CD8-positive, alpha-beta memory T cell (primary cell): Measurements from ENCODE around the gene TSEN2. TPM values are rescaled to one million over a fixed set of nuclear protein-coding genes. Genes with fewer than 3 reads are reported as not detected.
A peak's percentile ranks its signal among the peaks of the same experiment; 100 is the strongest.
"Not testable (repeated sequence)": the region's sequence is repeated elsewhere in the genome, so short reads cannot be mapped to it uniquely, and the experiment has no call there.

ENCODE experiments used
- CTCF ChIA-PET: fragments of 350-600 bp; sonication (Branson Sonifier 250); formaldehyde crosslinking; loops from one replicate; lab custom pipeline; 2021; ENCODE audit warnings: antibody characterized with exemption; lab: Charles Lee
- POLR2A ChIA-PET: fragments of 350-600 bp; sonication (Branson Sonifier 250); formaldehyde crosslinking; loops from one replicate; lab custom pipeline; 2021; ENCODE audit warnings: antibody characterized with exemption; lab: Charles Lee
- DNase-seq, 5 donors: peaks; one replicate each; pipeline versions ENCODE4 v3.0.0 to v3.0.0-alpha.2; 2020 to 2022; ENCODE audit warnings: mixed read lengths in 1 of 5
- H3K27ac ChIP-seq: one replicate; pipeline ENCODE4 v1.7.0; 2013; ENCODE audit warnings: low read depth, mild to moderate bottlenecking, low read length, moderate library complexity
- H3K27me3 ChIP-seq: 2 replicates; pipeline ENCODE4 v1.7.0; 2013; ENCODE audit warnings: low read length, mild to moderate bottlenecking; ENCODE audit not compliant: insufficient read depth, poor library complexity, severe bottlenecking
- H3K36me3 ChIP-seq: 2 replicates; pipeline ENCODE4 v1.7.0; 2013; ENCODE audit warnings: mild to moderate bottlenecking, low read length, moderate library complexity; ENCODE audit not compliant: insufficient read depth
- H3K4me1 ChIP-seq: 2 replicates; pipeline ENCODE4 v1.7.0; 2013; ENCODE audit warnings: mild to moderate bottlenecking, low read length, moderate library complexity; ENCODE audit not compliant: insufficient read depth
- H3K4me3 ChIP-seq: 2 replicates; pipeline ENCODE4 v1.7.0; 2013; ENCODE audit warnings: mild to moderate bottlenecking, low read length
- H3K9me3 ChIP-seq: 2 replicates; pipeline ENCODE4 v1.7.0; 2013; ENCODE audit warnings: mild to moderate bottlenecking, low read length
- H3K27ac Mint-ChIP-seq, 8 donors: one replicate each; pipeline ENCODE4 v1.8.0; 2020 to 2021; ENCODE audit warnings: mixed read lengths in 8 of 8, mild to moderate bottlenecking in 6 of 8, inconsistent platforms in 3 of 8, moderate library complexity in 3 of 8
- H3K27me3 Mint-ChIP-seq, 2 donors: one replicate each; pipeline ENCODE4 v1.8.0; 2020 to 2021; ENCODE audit warnings: mixed read lengths in 2 of 2, mild to moderate bottlenecking in 1 of 2, moderate library complexity in 1 of 2
- H3K36me3 Mint-ChIP-seq, 3 donors: one replicate each; pipeline ENCODE4 v1.8.0; 2020 to 2021; ENCODE audit warnings: mixed read lengths in 3 of 3, inconsistent platforms in 1 of 3, mild to moderate bottlenecking in 1 of 3
- H3K4me1 Mint-ChIP-seq, 3 donors: one replicate each; pipeline ENCODE4 v1.8.0; 2020 to 2021; ENCODE audit warnings: mixed read lengths in 3 of 3, inconsistent platforms in 1 of 3, mild to moderate bottlenecking in 1 of 3
- H3K4me3 Mint-ChIP-seq, 7 donors: one replicate each; pipeline ENCODE4 v1.8.0; 2020 to 2021; ENCODE audit warnings: mixed read lengths in 7 of 7, mild to moderate bottlenecking in 6 of 7, moderate library complexity in 4 of 7, inconsistent platforms in 2 of 7
- H3K9me3 Mint-ChIP-seq, 5 donors: one replicate each; pipeline ENCODE4 v1.8.0; 2020 to 2022; ENCODE audit warnings: mixed read lengths in 5 of 5, mild to moderate bottlenecking in 3 of 5, moderate library complexity in 2 of 5, inconsistent platforms in 1 of 5
- polyA plus RNA-seq: library from polyadenylated mRNA; unstranded; fragments of 300-500 nt; fragmentation: Illumina TruSeq; gene quantifications from one replicate; pipeline ENCODE4 v1.2.3, GENCODE V29; 2021
- total RNA-seq, 2 experiments: library from RNA; stranded (reverse); gene quantifications; one replicate each; pipeline ENCODE4 v1.2.3, GENCODE V29; 2021

Gene TSEN2
- total and polyA plus RNA-seq, 3 experiments from 2014 or later = 13.1 to 30.3 (median 29.8) TPM

DNA sequence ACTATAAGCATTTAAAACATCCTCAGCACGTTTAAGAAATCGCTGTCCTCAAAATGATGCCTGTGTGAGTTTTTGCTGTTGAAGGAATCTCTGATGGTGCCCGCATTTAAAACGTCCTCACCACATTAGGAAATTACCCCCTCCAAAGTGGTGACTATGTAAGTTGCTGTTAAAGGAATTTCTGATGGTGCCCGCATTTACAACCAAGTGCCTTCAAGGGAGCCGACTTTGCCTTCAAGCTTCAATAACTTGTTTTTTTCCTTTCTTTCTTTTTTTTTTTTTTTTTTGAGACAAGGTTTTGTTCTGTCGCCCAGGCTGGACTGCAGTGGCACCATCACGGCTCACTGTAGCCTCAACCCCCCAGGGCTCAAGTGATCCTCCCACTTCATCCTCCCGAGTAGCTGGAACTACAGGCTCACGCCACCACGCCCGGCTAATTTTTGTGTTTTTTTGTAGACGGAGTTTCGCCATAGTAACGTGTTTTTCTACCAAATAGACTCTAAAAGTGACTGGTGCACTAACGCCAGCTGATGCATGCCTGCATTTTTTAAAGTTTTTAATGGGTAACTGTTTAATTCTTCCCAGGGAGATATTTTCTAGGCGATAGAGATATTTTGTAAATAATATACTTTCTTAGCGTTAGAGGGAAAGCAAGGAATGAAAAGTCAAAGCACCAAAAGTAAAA lies 19.0 kb upstream of the TSEN2 start:
- H3K4me3 Mint-ChIP-seq = no peak overlapping the region
- H3K27ac Mint-ChIP-seq = no peak overlapping the region
- no peak for DNase-seq
- H3K27me3 ChIP-seq = no peaks in the 10 kb centered on the region
- H3K4me1 Mint-ChIP-seq = peaks cover 4 to 8% (median 8%) of the 10 kb centered on the region in 3 donors
- no peaks in the 10 kb centered on the region for H3K36me3 ChIP-seq
- no peaks in the 10 kb centered on the region for H3K36me3 Mint-ChIP-seq
- peaks cover 9% of the 10 kb centered on the region for H3K4me1 ChIP-seq
- no peak overlapping the region for H3K27ac ChIP-seq
- no peaks in the 10 kb centered on the region for H3K9me3 Mint-ChIP-seq
- H3K9me3 ChIP-seq = no peaks in the 10 kb centered on the region
- POLR2A ChIA-PET = interaction anchor here (0.6 kb wide), 1 partner anchor 81 kb away, joined by 3 read pairs; no protein-coding TSS in a partner anchor
- no peak overlapping the region for H3K4me3 ChIP-seq
- CTCF ChIA-PET = interaction anchor here (1.4 kb wide), 1 partner anchor 14 kb away, joined by 7 read pairs; no protein-coding TSS in a partner anchor
- peaks cover 0 to 9% of the 10 kb centered on the region in 2 donors for H3K27me3 Mint-ChIP-seq

DNA sequence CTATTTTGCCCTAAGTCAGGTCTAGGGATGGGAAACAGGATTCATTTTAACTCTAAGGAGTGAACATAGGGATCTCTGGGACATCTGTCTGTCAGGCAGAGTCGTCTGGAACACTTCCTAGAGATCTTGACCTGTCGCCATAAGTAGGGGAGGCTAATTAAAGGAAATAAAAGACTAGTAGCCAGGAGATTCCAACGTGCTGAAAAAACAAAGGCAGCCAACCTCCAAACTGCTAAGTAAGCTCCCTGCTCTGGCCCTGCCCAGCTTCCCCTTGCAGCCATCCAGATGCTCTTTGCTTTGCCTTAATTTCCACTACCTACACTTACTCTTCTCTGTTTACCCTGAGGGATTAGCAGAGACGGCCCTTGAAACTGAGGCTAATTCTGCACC lies 18.4 kb upstream of the TSEN2 start:
- Histone ChIP-seq H3K36me3 (no peaks in the 10 kb centered on the region), H3K4me3 (no peak overlapping the region), H3K27ac (no peak overlapping the region), H3K27me3 (no peaks in the 10 kb centered on the region), H3K4me1 (peaks cover 9% of the 10 kb centered on the region), H3K9me3 (no peaks in the 10 kb centered on the region)
- ChIA-PET POLR2A (no interaction called here), CTCF (no interaction called here)
- H3K9me3 Mint-ChIP-seq = no peaks in the 10 kb centered on the region
- H3K4me3 Mint-ChIP-seq = no peak overlapping the region
- peaks cover 4 to 11% (median 8%) of the 10 kb centered on the region in 3 donors for H3K4me1 Mint-ChIP-seq
- DNase-seq = no peak
- no peak overlapping the region for H3K27ac Mint-ChIP-seq
- peaks cover 0 to 9% of the 10 kb centered on the region in 2 donors for H3K27me3 Mint-ChIP-seq
- no peaks in the 10 kb centered on the region for H3K36me3 Mint-ChIP-seq

DNA sequence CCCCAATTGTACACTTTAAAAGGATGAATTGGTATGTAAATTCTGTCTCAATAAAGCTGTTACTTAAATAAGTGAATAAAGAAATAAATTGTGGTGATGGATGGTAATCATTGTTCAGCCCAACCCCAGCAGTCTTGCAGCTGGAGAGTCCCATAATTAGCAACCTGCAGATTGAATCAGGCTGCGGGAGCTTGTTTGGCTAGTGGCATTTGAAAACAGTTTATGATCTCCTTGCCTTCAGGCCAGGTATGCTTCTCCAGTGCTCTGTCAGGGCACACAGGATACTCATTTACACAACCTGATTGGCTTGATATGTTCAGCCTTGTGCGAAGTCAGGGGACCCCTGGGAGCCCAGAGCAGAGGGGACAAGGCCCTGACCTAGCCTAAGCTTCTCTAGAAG lies 16.5 kb upstream of the TSEN2 start:
- DNase-seq = no peak

DNA sequence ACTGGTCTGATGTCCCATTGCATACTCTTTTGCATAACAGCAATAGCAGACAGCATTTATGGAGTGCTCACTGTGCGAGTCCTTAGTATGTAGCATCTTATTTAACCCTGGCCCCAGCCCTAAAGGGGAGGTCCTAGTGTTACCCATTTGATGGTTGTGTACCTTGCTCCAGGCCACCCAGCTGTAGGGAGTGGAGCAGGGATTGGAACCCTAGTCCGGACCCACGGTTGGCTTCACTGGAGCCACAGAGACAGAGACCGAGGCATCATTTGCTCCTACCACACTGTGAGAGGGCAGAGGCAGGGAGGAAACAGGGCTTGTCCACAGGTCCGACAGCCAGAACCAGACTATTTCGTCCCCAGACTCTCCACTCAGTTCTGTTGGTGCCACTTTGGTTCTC lies 16.0 kb upstream of the TSEN2 start:
- Histone ChIP-seq H3K9me3 (no peaks in the 10 kb centered on the region), H3K4me1 (no peaks in the 10 kb centered on the region), H3K4me3 (no peak overlapping the region), H3K27me3 (no peaks in the 10 kb centered on the region), H3K27ac (no peak overlapping the region), H3K36me3 (no peaks in the 10 kb centered on the region)
- Mint-ChIP-seq H3K27ac (no peak overlapping the region), H3K4me1 (peaks cover 4 to 13% (median 5%) of the 10 kb centered on the region in 3 donors), H3K27me3 (peaks cover 0 to 9% of the 10 kb centered on the region in 2 donors), H3K4me3 (no peak overlapping the region), H3K36me3 (no peaks in the 10 kb centered on the region), H3K9me3 (no peaks in the 10 kb centered on the region)
- POLR2A ChIA-PET = no interaction called here
- CTCF ChIA-PET = interaction anchor here (1.1 kb wide), 1 partner anchor 12 kb away, joined by 6 read pairs; no protein-coding TSS in a partner anchor
- no peak for DNase-seq

More for the DNA sequence above, 16.5 kb upstream of the TSEN2 start:
- ChIA-PET POLR2A (no interaction called here), CTCF (no interaction called here)
- Histone ChIP-seq H3K36me3 (no peaks in the 10 kb centered on the region), H3K27me3 (no peaks in the 10 kb centered on the region), H3K27ac (no peak overlapping the region), H3K4me1 (peaks cover 3% of the 10 kb centered on the region), H3K9me3 (no peaks in the 10 kb centered on the region), H3K4me3 (no peak overlapping the region)
- Mint-ChIP-seq H3K27ac (peak overlapping the region in 1 of 8 donors; percentile 50), H3K9me3 (no peaks in the 10 kb centered on the region), H3K4me3 (no peak overlapping the region), H3K4me1 (peaks cover 5 to 12% (median 5%) of the 10 kb centered on the region in 3 donors), H3K27me3 (peaks cover 0 to 9% of the 10 kb centered on the region in 2 donors), H3K36me3 (no peaks in the 10 kb centered on the region)

DNA sequence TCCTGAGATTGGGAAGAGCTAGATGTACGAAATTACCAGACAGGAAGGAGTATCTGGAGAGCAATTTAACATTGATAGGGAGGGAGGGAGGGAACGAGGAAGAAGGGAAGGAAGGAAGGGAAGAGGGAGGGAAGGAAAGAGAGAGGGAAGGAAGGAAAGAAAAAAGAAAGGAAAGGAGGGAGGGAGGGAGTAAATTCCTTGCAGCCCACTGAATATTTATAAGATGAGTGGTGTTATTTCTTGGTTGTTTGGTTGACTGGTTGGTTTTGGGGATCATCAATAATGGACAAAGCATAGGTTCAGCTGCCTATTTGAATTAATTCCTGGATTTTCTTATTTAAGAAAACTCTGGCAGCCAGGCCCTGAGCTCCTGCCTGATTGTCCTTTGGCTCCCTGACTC lies 15.5 kb upstream of the TSEN2 start:
- POLR2A ChIA-PET = no interaction called here
- Histone ChIP-seq H3K4me1 (no peaks in the 10 kb centered on the region), H3K27me3 (no peaks in the 10 kb centered on the region), H3K4me3 (no peak overlapping the region), H3K27ac (no peak overlapping the region), H3K36me3 (no peaks in the 10 kb centered on the region), H3K9me3 (no peaks in the 10 kb centered on the region)
- Mint-ChIP-seq H3K4me3 (no peak overlapping the region), H3K27me3 (peaks cover 0 to 9% of the 10 kb centered on the region in 2 donors), H3K36me3 (no peaks in the 10 kb centered on the region), H3K9me3 (no peaks in the 10 kb centered on the region), H3K27ac (no peak overlapping the region), H3K4me1 (peaks cover 4 to 17% (median 5%) of the 10 kb centered on the region in 3 donors)
- no peak for DNase-seq
- CTCF ChIA-PET = interaction anchor here (1.1 kb wide), 1 partner anchor 11 kb away, joined by 6 read pairs; no protein-coding TSS in a partner anchor

DNA sequence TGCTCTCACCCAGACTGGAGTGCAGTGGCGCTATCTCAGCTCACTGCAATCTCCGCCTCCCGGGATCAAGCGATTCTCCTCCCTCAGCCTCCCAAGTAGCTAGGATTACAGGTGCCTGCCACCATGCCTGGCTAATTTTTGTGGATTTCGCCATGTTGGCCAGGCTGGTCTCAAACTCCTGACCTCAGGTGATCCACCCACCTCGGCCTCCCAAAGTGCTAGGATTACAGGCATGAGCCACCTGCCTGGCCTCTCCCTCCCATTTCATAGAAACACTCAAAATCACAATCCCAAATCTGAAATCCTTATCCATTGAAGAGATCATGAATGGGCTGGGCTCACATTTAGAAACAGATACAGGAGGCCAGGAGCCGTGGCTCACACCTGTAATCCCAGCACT lies 15.1 kb upstream of the TSEN2 start:
- CTCF ChIA-PET = interaction anchor here (1.1 to 2.2 kb wide), 2 partner anchors 11 kb away, joined by 6 to 13 read pairs; no protein-coding TSS in a partner anchor
- POLR2A ChIA-PET, H3K4me1 ChIP-seq, H3K4me3 Mint-ChIP-seq, H3K27me3 ChIP-seq, DNase-seq, H3K27me3 Mint-ChIP-seq, H3K27ac ChIP-seq, H3K4me3 ChIP-seq, H3K36me3 Mint-ChIP-seq, H3K9me3 ChIP-seq, H3K36me3 ChIP-seq, H3K9me3 Mint-ChIP-seq, H3K27ac Mint-ChIP-seq: not testable (repeated sequence)
- H3K4me1 Mint-ChIP-seq = peaks cover 4 to 19% (median 5%) of the 10 kb centered on the region in 3 donors

DNA sequence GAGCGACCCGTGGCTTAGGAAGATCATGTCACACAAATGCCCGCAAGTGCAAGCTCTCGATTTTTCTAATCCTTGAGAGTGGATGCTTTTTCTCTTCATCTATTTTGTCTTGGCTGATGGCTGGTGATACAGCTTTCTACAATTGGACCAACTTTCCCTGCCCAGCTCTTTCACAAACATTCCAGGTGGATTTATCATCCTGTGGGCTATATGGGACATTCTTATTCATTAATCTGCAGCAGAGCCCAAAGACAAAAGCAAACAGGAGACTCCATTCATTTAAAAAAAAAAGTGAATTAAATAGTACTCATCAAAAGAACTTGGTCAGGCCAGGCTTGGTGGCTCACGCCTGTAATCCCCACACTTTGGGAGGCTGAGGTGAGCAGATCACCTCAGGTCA lies 14.2 kb upstream of the TSEN2 start:
- no peaks in the 10 kb centered on the region for H3K9me3 Mint-ChIP-seq
- Histone ChIP-seq H3K27ac (no peak overlapping the region), H3K9me3 (no peaks in the 10 kb centered on the region), H3K27me3 (no peaks in the 10 kb centered on the region), H3K36me3 (no peaks in the 10 kb centered on the region), H3K4me3 (no peak overlapping the region), H3K4me1 (no peaks in the 10 kb centered on the region)
- no peak overlapping the region for H3K27ac Mint-ChIP-seq
- ChIA-PET POLR2A (interaction anchor here (0.7 kb wide), 1 partner anchor 14 kb away, joined by 3 read pairs; the partner anchor contains the start of gene TSEN2), CTCF (interaction anchor here (1.2 to 2.2 kb wide), 2 partner anchors 10 to 14 kb away, joined by 4 to 13 read pairs; partner anchors contain the start of gene TSEN2)
- peaks cover 4 to 19% (median 5%) of the 10 kb centered on the region in 3 donors for H3K4me1 Mint-ChIP-seq
- DNase-seq = no peak
- H3K27me3 Mint-ChIP-seq = peaks cover 0 to 9% of the 10 kb centered on the region in 2 donors
- no peak overlapping the region for H3K4me3 Mint-ChIP-seq
- no peaks in the 10 kb centered on the region for H3K36me3 Mint-ChIP-seq

DNA sequence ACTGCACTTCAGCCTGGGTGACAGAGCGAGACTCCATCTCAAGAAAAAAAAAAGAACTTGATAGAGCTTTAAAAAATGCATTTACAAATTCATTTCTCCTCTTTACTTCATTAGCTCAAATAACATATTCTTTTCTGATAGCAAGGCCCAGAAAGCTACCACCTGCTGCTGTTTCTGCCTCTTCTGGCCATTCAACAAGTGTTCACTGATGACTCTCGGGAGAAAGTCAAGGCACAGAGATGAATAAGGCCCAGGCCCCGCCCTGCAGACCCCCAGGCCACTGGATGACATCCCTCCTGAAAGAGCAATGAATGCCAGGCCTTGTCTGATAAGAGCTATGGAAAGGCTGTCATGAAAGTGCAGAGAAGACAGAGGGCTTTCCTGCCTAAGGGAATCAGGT lies 13.6 kb upstream of the TSEN2 start:
- Histone ChIP-seq H3K36me3 (no peaks in the 10 kb centered on the region), H3K9me3 (no peaks in the 10 kb centered on the region), H3K4me1 (no peaks in the 10 kb centered on the region), H3K27ac (no peak overlapping the region), H3K4me3 (no peak overlapping the region), H3K27me3 (no peaks in the 10 kb centered on the region)
- Mint-ChIP-seq H3K4me3 (no peak overlapping the region), H3K27me3 (peaks cover 0 to 9% of the 10 kb centered on the region in 2 donors), H3K27ac (peak overlapping the region in 1 of 8 donors; percentile 14), H3K4me1 (peaks cover 4 to 19% (median 5%) of the 10 kb centered on the region in 3 donors), H3K36me3 (no peaks in the 10 kb centered on the region), H3K9me3 (no peaks in the 10 kb centered on the region)
- ChIA-PET CTCF (interaction anchor here (1.2 to 2.2 kb wide), 2 partner anchors 9 to 14 kb away, joined by 4 to 13 read pairs; partner anchors contain the start of gene TSEN2), POLR2A (interaction anchor here (0.5 kb wide), 1 partner anchor 797 kb away, joined by 10 read pairs; no protein-coding TSS in a partner anchor)
- no peak for DNase-seq
